ENCODE results near the gene ACAA2.

The ACAA2 gene

GRCh38 chr18:49744376-49745008 lies 68.8 kb downstream of the ACAA2 start:
- ChIA-PET POLR2A (no interaction called here), CTCF (interaction anchor here (1.3 kb wide), 1 partner anchor 13 kb away, joined by 4 read pairs; no protein-coding TSS in a partner anchor)
- DNase-seq (ENCODE audit: extremely low spot score): no peak
- TF ChIP-seq, protein P1, sequence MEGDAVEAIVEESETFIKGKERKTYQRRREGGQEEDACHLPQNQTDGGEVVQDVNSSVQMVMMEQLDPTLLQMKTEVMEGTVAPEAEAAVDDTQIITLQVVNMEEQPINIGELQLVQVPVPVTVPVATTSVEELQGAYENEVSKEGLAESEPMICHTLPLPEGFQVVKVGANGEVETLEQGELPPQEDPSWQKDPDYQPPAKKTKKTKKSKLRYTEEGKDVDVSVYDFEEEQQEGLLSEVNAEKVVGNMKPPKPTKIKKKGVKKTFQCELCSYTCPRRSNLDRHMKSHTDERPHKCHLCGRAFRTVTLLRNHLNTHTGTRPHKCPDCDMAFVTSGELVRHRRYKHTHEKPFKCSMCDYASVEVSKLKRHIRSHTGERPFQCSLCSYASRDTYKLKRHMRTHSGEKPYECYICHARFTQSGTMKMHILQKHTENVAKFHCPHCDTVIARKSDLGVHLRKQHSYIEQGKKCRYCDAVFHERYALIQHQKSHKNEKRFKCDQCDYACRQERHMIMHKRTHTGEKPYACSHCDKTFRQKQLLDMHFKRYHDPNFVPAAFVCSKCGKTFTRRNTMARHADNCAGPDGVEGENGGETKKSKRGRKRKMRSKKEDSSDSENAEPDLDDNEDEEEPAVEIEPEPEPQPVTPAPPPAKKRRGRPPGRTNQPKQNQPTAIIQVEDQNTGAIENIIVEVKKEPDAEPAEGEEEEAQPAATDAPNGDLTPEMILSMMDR (IDR thresholded peaks at IDR 0.05; ENCODE audit: control extremely low read depth, extremely low read depth, low read depth, missing control alignments): no peak

DNA sequence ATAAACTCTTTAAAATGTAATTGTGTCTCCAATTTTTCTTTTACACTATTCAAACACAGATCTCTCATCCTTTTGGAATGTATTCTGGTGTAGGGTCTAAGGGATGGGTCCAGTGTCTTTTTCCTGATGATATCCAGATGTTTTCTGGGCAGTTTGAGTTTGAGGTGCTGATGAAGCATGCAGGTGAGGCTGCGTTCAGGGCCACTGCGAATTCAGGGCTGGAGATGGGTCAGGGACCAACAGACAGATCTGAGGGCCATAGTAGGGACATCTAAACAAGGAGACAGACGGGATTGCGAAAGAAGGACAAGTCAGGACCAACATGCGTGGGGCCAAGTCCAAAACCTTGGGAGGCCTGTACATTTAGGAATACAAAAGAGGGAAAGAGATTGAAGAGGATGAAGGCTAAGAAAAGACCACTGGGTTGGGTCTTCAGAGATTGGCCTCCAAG lies 70.2 kb downstream of the ACAA2 start:
- TF ChIP-seq, protein P1 (IDR thresholded peaks at IDR 0.05; ENCODE audit: control extremely low read depth, extremely low read depth, low read depth, missing control alignments): no peak
- ChIA-PET POLR2A (no interaction called here), CTCF (no interaction called here)
- no peak for DNase-seq (ENCODE audit: extremely low spot score)

DNA sequence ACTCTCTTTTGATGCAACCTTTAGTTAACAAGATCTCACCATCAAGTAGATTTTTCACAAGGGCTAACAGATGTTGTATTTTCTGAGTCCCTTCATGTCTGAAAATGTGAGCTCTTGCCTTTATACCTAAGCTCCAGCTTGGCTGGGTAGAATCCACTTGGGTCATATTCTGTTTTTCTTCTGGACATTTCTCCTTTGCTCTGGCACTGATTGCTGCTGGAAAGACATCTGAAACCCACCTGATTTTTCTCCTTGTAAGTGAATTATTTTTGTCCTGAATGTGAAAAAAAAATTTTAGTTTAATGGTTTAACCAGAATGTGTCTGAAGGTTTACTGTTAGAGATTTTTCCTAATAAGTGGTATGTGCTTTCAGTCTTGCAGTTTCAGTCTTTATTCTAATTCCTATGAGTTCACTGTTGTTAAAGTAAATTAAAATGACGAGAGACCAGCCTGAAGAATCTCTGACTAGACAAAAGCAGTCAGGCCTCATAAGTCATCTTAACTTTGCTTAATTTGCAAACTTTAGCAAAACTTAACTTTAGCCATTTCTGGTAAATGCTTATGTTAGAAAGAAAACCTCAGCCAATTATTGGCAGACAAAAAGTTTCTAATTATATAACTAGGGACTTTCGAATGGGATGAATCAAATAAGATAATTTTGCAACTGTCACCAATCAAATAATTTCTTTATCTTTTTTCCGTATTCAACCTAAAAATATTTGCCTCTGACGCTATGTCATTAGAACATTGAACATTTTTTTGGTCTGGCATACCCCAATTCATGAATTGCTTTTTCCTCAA lies 70.8 kb downstream of the ACAA2 start:
- TF ChIP-seq, protein P1 (IDR thresholded peaks at IDR 0.05; ENCODE audit: control extremely low read depth, extremely low read depth, low read depth, missing control alignments): no peak
- DNase-seq (ENCODE audit: extremely low spot score): no peak
- ChIA-PET CTCF (interaction anchor here (1.6 kb wide), 1 partner anchor 13 kb away, joined by 5 read pairs; no protein-coding TSS in a partner anchor), POLR2A (no interaction called here)

DNA sequence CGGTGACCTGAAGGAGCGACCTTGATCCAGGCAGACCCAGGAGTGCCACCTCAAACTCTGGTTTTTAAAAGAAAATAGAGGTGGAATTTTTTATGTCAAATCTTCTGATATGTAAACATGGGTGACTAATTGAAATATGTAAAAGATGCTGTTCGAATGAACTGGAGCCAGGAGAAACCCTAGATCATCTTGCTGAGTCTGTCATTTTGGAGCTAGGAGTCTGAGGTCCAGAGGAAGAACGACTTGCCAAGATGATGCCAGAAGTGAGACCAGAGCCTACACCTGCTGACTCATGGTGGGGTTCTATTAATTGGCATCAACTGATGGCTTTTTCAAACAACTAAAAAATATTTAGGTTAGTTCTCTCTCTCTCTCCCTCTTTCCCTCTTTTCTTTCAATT lies 74.1 kb downstream of the ACAA2 start:
- ChIA-PET POLR2A (no interaction called here), CTCF (interaction anchor here (1.0 to 2.0 kb wide), 2 partner anchors 10 to 12 kb away, joined by 3 to 8 read pairs; no protein-coding TSS in a partner anchor)
- DNase-seq (ENCODE audit: extremely low spot score): no peak
- TF ChIP-seq, protein P1 (IDR thresholded peaks at IDR 0.05; ENCODE audit: control extremely low read depth, extremely low read depth, low read depth, missing control alignments): no peak

DNA sequence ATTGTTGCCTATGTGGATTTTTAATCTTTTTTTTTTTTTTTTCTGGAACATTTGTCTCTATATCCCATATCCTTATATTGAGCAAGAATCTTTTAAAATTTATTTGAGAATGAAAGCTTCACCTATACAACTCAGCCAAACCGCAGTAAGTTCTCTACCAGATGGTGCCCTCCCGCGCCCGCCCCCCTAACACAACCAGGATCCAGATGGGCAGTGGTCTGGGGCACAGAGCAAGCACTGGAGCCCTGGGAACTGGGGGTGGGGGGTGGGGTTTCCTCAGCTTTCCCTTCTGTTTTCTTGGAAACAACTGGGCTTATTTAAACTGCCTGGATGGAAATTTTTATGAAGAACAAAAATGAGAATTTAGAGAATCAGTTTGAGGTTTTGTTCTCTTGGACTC lies 74.6 kb downstream of the ACAA2 start:
- CTCF ChIA-PET: interaction anchor here (2.0 kb wide), 1 partner anchor 9 kb away, joined by 8 read pairs; no protein-coding TSS in a partner anchor
- no peak for DNase-seq (ENCODE audit: extremely low spot score)
- TF ChIP-seq, protein P1 (IDR thresholded peaks at IDR 0.05; ENCODE audit: control extremely low read depth, extremely low read depth, low read depth, missing control alignments): no peak
- POLR2A ChIA-PET: no interaction called here

- POLR2A ChIA-PET: no interaction called here
- no peak for DNase-seq (ENCODE audit: extremely low spot score)
- CTCF ChIA-PET: interaction anchor here (1.3 kb wide), 1 partner anchor 12 kb away, joined by 4 read pairs; no protein-coding TSS in a partner anchor
- TF ChIP-seq, protein P1 (IDR thresholded peaks at IDR 0.05; ENCODE audit: control extremely low read depth, extremely low read depth, low read depth, missing control alignments): no peak
These were observed 78.5 kb downstream of the ACAA2 start for GRCh38 chr18:49734836-49735235.
